Fibroblast of lung (primary cell): ENCODE data around the gene RNF20. TPM values are rescaled to one million over a fixed set of nuclear protein-coding genes. Genes with fewer than 3 reads are reported as not detected.
"Not testable (repeated sequence)": the region's sequence is repeated elsewhere in the genome, so short reads cannot be mapped to it uniquely, and the experiment has no call there.

Experiments
- DNase-seq, 2 donors: peaks; one replicate each; pipeline versions ENCODE4 v3.0.0 to v3.0.0-alpha.2; 2010; ENCODE audit warnings: low read depth in 2 of 2
- H2AFZ ChIP-seq: 2 replicates; pipeline ENCODE4 v1.5.1; 2012; ENCODE audit warnings: low read length, control low read depth, inconsistent platforms
- H3K27ac ChIP-seq: 2 replicates; pipeline ENCODE4 v1.5.1; 2011; ENCODE audit warnings: low read length, control low read depth; ENCODE audit not compliant: insufficient read depth
- H3K27me3 ChIP-seq: 2 replicates; pipeline ENCODE4 v1.5.1; 2011; ENCODE audit warnings: mild to moderate bottlenecking, low read length; ENCODE audit not compliant: control insufficient read depth, insufficient read depth
- H3K36me3 ChIP-seq: 2 replicates; pipeline ENCODE4 v1.5.1; 2011; ENCODE audit warnings: low read length; ENCODE audit not compliant: control insufficient read depth, insufficient read depth
- H3K4me1 ChIP-seq: 2 replicates; pipeline ENCODE4 v1.5.1; 2011; ENCODE audit warnings: low read length; ENCODE audit not compliant: control insufficient read depth, insufficient read depth; ENCODE audit errors: extremely low read depth
- H3K4me2 ChIP-seq: 2 replicates; pipeline ENCODE4 v1.5.1; 2011; ENCODE audit warnings: low read length, control low read depth; ENCODE audit not compliant: insufficient read depth; ENCODE audit errors: extremely low read depth
- H3K4me3 ChIP-seq, 4 experiments: fragments of 200-600 bp in 1 of 4; sonication (generic) in 1 of 4; replicated peaks in 1 of 4; 2 replicates each; pipeline ENCODE4 v1.5.1; 2011 to 2016; ENCODE audit warnings: low read length in 4 of 4, low read depth in 3 of 4, mild to moderate bottlenecking in 3 of 4, control low read depth in 2 of 4, inconsistent platforms in 1 of 4, mixed read lengths in 1 of 4; ENCODE audit not compliant: insufficient read depth in 1 of 4; ENCODE audit errors: control extremely low read depth in 1 of 4
- H3K79me2 ChIP-seq: 2 replicates; pipeline ENCODE4 v1.5.1; 2012; ENCODE audit warnings: mild to moderate bottlenecking, low read length, inconsistent platforms; ENCODE audit not compliant: control insufficient read depth, insufficient read depth
- H3K9ac ChIP-seq: 2 replicates; pipeline ENCODE4 v1.5.1; 2011; ENCODE audit warnings: mild to moderate bottlenecking, low read length, control low read depth; ENCODE audit not compliant: insufficient read depth
- H3K9me3 ChIP-seq: 2 replicates; pipeline ENCODE4 v1.5.1; 2012; ENCODE audit warnings: low read depth, low read length; ENCODE audit not compliant: control insufficient read depth, insufficient read depth
- H4K20me1 ChIP-seq: 2 replicates; pipeline ENCODE4 v1.5.1; 2011; ENCODE audit warnings: low read length; ENCODE audit not compliant: control insufficient read depth, insufficient read depth; ENCODE audit errors: extremely low read depth
- CTCF ChIP-seq, 2 donors: IDR thresholded peaks in 1 of 2; conservative IDR thresholded peaks in 1 of 2; 1 replicate in 1 of 2; 2 replicates in 1 of 2; pipeline ENCODE4 v1.5.1; 2011 to 2012; ENCODE audit warnings: low read length in 2 of 2, control low read depth in 1 of 2, inconsistent platforms in 1 of 2, low read depth in 1 of 2, mild to moderate bottlenecking in 1 of 2
- EZH2 ChIP-seq: IDR thresholded peaks from 2 replicates; pipeline ENCODE4 v1.5.1; 2012; ENCODE audit warnings: low read length, control low read depth, mild to moderate bottlenecking; ENCODE audit errors: missing control alignments
- polyA plus RNA-seq, 2 donors: library from polyadenylated mRNA; depleted of rRNA in 1 of 2; stranded (reverse) in 1 of 2; unstranded in 1 of 2; fragments of >200 nt; gene quantifications; 2 replicates each; pipeline ENCODE4 v1.2.1, GENCODE V29; 2011 to 2012; ENCODE audit warnings: missing spikeins in 1 of 2
- total RNA-seq: library from RNA; depleted of rRNA; stranded (reverse); fragments of >200 nt; gene quantifications from 2 replicates; pipeline ENCODE4 v1.2.1, GENCODE V29; 2014

Gene RNF20
- total and polyA plus RNA-seq, 2 donors (not counting 1 experiment from before 2014, with no cell fraction given), result 23.0 to 29.6 TPM

GRCh38 chr9:101540069-101540468, 6.4 kb downstream of the RNF20 start:
- H3K4me3 ChIP-seq, result no peak overlapping the region
- H3K4me2 ChIP-seq, result no peak overlapping the region
- H3K9ac ChIP-seq, result no peak overlapping the region
- H2AFZ ChIP-seq, result no peak overlapping the region
- no peaks in the 10 kb centered on the region for H3K9me3 ChIP-seq
- H3K27me3 ChIP-seq, result no peaks in the 10 kb centered on the region
- no peak for DNase-seq
- peaks cover 5% of the 10 kb centered on the region for H3K79me2 ChIP-seq
- no peaks in the 10 kb centered on the region for H4K20me1 ChIP-seq
- no peaks in the 10 kb centered on the region for H3K4me1 ChIP-seq
- no peak overlapping the region for H3K27ac ChIP-seq
- TF ChIP-seq EZH2, result no peak
- TF ChIP-seq CTCF (conservative IDR thresholded peaks at IDR 0.05 in 1 of 2, IDR thresholded peaks at IDR 0.05 in 1 of 2; ENCODE audit: low read depth in 1 of 2, low read length in 2 of 2), result no peak
- H3K36me3 ChIP-seq, result peaks cover 2% of the 10 kb centered on the region

- TF ChIP-seq EZH2, result no peak
- TF ChIP-seq CTCF (conservative IDR thresholded peaks at IDR 0.05 in 1 of 2, IDR thresholded peaks at IDR 0.05 in 1 of 2; ENCODE audit: low read depth in 1 of 2, low read length in 2 of 2), result no peak
- H3K36me3 ChIP-seq, result peaks cover 5% of the 10 kb centered on the region
These were observed 9.6 kb downstream of the RNF20 start for GRCh38 chr9:101543098-101543735.

GRCh38 chr9:101549472-101550098, 15.9 kb downstream of the RNF20 start:
- TF ChIP-seq CTCF (conservative IDR thresholded peaks at IDR 0.05 in 1 of 2, IDR thresholded peaks at IDR 0.05 in 1 of 2; ENCODE audit: low read depth in 1 of 2, low read length in 2 of 2), result peak in 1 of 2 donors; percentile 17
- H3K79me2 ChIP-seq, H3K27me3 ChIP-seq, H3K9me3 ChIP-seq, H3K9ac ChIP-seq, H2AFZ ChIP-seq, H3K27ac ChIP-seq, H3K4me1 ChIP-seq, DNase-seq, H3K36me3 ChIP-seq, H4K20me1 ChIP-seq, H3K4me3 ChIP-seq, H3K4me2 ChIP-seq: not testable (repeated sequence)

More at GRCh38 chr9:101543098-101543735, 9.6 kb downstream of the RNF20 start:
- no peaks in the 10 kb centered on the region for H3K4me1 ChIP-seq
- no peaks in the 10 kb centered on the region for H4K20me1 ChIP-seq
- DNase-seq, result no peak
- no peak overlapping the region for H3K9ac ChIP-seq
- H3K9me3 ChIP-seq, result no peaks in the 10 kb centered on the region
- no peak overlapping the region for H3K4me3 ChIP-seq
- H2AFZ ChIP-seq, result no peak overlapping the region
- H3K27me3 ChIP-seq, result no peaks in the 10 kb centered on the region
- H3K79me2 ChIP-seq, result no peaks in the 10 kb centered on the region
- no peak overlapping the region for H3K4me2 ChIP-seq
- no peak overlapping the region for H3K27ac ChIP-seq
